A375 (cell line): Measurements from ENCODE around the gene SPARC. TPM values are rescaled to one million over a fixed set of nuclear protein-coding genes. Genes with fewer than 3 reads are reported as not detected.

ENCODE experiments used
- small RNA-seq: library from RNA; depleted of rRNA; stranded (forward); fragments of <200 nt; gene quantifications from one replicate; pipeline ENCODE3, GENCODE V24; 2014
- total RNA-seq: library from RNA; depleted of rRNA; stranded (reverse); fragments of >200 nt; shearing (Covaris generic); gene quantifications from 2 replicates; pipeline ENCODE4 v1.2.3, GENCODE V29; 2014; rRNA removed

The SPARC gene
- 1,808 and 2,270 TPM in 2 replicates for total RNA-seq

GRCh38 chr5:151686674-151687407 lies at the start of gene SPARC:
Gene SPARC, minus strand, starts transcription at chr5:151686915. Its CDS starts 10,727 bp downstream, at chr5:151676188.

Small RNA genes within 50 kb of the gene (small RNA-seq; reads per million reads assigned to genes)
- gene RN7SKP232, result 0.17 reads per million

Other genes with a start within 250 kb of the SPARC start
- gene SLC36A1, start 239.3 kb downstream of the SPARC start, total RNA-seq, result 2.8 and 3.6 TPM in 2 replicates
- gene FAT2, start 95.6 kb downstream of the SPARC start, total RNA-seq, result not detected in 2 replicates
- 160 and 164 TPM in 2 replicates for gene ATOX1, start 71.7 kb upstream of the SPARC start, total RNA-seq
- gene G3BP1, start 85.0 kb upstream of the SPARC start, total RNA-seq, result 165 and 193 TPM in 2 replicates
- not detected in 2 replicates for gene GLRA1, start 237.9 kb upstream of the SPARC start, total RNA-seq